Fibroblast of the aortic adventitia (primary cell): ENCODE results near the gene RASL10B. TPM values are rescaled to one million over a fixed set of nuclear protein-coding genes. Genes with fewer than 3 reads are reported as not detected.
A peak's percentile ranks its signal among the peaks of the same experiment; 100 is the strongest.
"Not testable (repeated sequence)": the region's sequence is repeated elsewhere in the genome, so short reads cannot be mapped to it uniquely, and the experiment has no call there.

ENCODE experiments used
- DNase-seq: peaks from one replicate; pipeline ENCODE4 v3.0.0-alpha.2; 2010; ENCODE audit warnings: low read depth
- H3K4me3 ChIP-seq: 2 replicates; pipeline ENCODE4 v1.5.1; 2011; ENCODE audit warnings: low read depth, mild to moderate bottlenecking, control low read depth, low read length, moderate library complexity
- CTCF ChIP-seq: IDR thresholded peaks from 2 replicates; pipeline ENCODE4 v1.5.1; 2011; ENCODE audit warnings: mild to moderate bottlenecking, low read length, control low read depth, inconsistent platforms; ENCODE audit not compliant: insufficient read depth
- total RNA-seq: library from RNA; depleted of rRNA; stranded (reverse); fragments of >200 nt; gene quantifications from 2 replicates; pipeline ENCODE4 v1.2.3, GENCODE V29; 2012; ENCODE audit warnings: low replicate concordance

Gene RASL10B
- total RNA-seq, 1 donor, result 1.5 TPM

GRCh38 chr17:35695613-35696012, 35.8 kb upstream of the RASL10B start:
- no peak for DNase-seq
- no peak overlapping the region for H3K4me3 ChIP-seq
- no peak for TF ChIP-seq CTCF

- H3K4me3 ChIP-seq, result no peak overlapping the region
- no peak for DNase-seq
- TF ChIP-seq CTCF, result no peak
These were observed 32.6 kb upstream of the RASL10B start for GRCh38 chr17:35698800-35699199.

GRCh38 chr17:35700150-35700549, 31.3 kb upstream of the RASL10B start:
- no peak for TF ChIP-seq CTCF
- DNase-seq, result peak; percentile 65
- H3K4me3 ChIP-seq, result no peak overlapping the region

GRCh38 chr17:35701491-35701890, 29.9 kb upstream of the RASL10B start:
- no peak overlapping the region for H3K4me3 ChIP-seq
- no peak for TF ChIP-seq CTCF
- no peak for DNase-seq

- not testable (repeated sequence) for H3K4me3 ChIP-seq, DNase-seq
These were observed 28.1 kb upstream of the RASL10B start for GRCh38 chr17:35703308-35703707.

- DNase-seq, result no peak
- no peak overlapping the region for H3K4me3 ChIP-seq
- TF ChIP-seq CTCF, result no peak
These were observed 26.2 kb upstream of the RASL10B start for GRCh38 chr17:35705230-35705629.

- no peak for DNase-seq
- no peak for TF ChIP-seq CTCF
- no peak overlapping the region for H3K4me3 ChIP-seq
These were observed 25.7 kb upstream of the RASL10B start for GRCh38 chr17:35705705-35706104.

GRCh38 chr17:35708149-35708548, 23.3 kb upstream of the RASL10B start:
- TF ChIP-seq CTCF, result no peak
- H3K4me3 ChIP-seq, result no peak overlapping the region
- no peak for DNase-seq
